Measurements from ENCODE around the gene PLEKHA8. TPM values are rescaled to one million over a fixed set of nuclear protein-coding genes. Genes with fewer than 3 reads are reported as not detected.
A peak's percentile ranks its signal among the peaks of the same experiment; 100 is the strongest.

The PLEKHA8 gene
- total RNA-seq, 1 donor from 2014 or later: 24.7 TPM

GRCh38 chr7:30104157-30104556 is 75.9 kb downstream of the PLEKHA8 start:
- DNase-seq (ENCODE audit: low read depth): no peak

DNA sequence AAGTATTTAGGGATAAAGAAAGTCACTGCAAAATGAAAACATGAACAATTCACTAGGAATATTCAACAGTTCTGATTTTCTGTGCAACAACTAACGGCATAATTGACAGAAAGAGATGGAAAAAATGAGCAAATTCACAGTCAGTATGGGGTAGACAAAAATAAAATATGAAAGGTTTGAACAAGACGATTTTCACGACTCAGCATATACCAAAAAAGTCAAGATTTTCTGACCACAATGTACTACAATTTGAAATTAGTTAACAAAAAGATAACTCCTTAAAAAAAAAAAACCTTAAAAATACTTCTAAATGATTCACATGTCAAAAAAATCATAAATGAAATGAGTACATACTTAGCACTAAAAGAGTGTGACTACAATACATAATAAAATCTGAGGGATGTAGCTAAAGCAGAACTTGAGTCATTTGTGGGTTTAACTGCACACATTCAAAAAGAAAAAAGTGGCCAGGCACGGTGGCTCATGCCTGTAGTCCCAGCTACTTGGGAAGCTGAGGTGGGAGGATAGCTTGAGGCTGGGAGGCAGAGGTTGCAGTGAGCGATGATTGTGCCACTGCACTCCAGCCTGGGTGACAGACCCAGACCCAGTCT is 84.0 kb downstream of the PLEKHA8 start:
- DNase-seq (ENCODE audit: low read depth): no peak

GRCh38 chr7:30113144-30113543 is 84.9 kb downstream of the PLEKHA8 start:
- DNase-seq (ENCODE audit: low read depth): no peak

- DNase-seq (ENCODE audit: low read depth): no peak
Observed at GRCh38 chr7:30114536-30115238, 86.5 kb downstream of the PLEKHA8 start.

DNA sequence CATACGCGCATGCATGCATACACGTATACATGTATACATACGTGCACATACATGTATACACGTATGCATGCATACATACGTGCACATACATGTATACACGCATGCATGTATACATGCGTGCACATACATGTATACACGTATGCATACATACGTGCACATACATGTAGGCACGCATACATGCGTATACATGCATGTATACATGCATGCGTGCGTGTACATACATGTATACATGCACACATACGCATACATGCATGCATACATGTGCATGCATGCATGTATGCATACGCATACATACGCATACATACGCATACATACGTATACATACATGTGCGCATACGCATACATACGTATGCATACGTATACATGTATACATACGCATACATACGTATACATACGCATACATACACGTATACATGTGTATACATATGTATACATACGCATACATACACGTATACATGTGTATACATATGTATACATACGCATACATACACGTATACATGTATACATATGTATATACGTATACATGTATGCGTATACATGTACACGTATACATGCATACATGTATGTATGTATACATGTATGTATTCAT is 87.6 kb downstream of the PLEKHA8 start:
- DNase-seq (ENCODE audit: low read depth): no peak

GRCh38 chr7:30116771-30117170 is 88.6 kb downstream of the PLEKHA8 start:
- no peak for DNase-seq (ENCODE audit: low read depth)

- DNase-seq (ENCODE audit: low read depth): no peak
Observed at GRCh38 chr7:30117896-30118295, 89.7 kb downstream of the PLEKHA8 start.

GRCh38 chr7:30119890-30120577 is 91.8 kb downstream of the PLEKHA8 start:
- DNase-seq (ENCODE audit: low read depth): no peak

DNA sequence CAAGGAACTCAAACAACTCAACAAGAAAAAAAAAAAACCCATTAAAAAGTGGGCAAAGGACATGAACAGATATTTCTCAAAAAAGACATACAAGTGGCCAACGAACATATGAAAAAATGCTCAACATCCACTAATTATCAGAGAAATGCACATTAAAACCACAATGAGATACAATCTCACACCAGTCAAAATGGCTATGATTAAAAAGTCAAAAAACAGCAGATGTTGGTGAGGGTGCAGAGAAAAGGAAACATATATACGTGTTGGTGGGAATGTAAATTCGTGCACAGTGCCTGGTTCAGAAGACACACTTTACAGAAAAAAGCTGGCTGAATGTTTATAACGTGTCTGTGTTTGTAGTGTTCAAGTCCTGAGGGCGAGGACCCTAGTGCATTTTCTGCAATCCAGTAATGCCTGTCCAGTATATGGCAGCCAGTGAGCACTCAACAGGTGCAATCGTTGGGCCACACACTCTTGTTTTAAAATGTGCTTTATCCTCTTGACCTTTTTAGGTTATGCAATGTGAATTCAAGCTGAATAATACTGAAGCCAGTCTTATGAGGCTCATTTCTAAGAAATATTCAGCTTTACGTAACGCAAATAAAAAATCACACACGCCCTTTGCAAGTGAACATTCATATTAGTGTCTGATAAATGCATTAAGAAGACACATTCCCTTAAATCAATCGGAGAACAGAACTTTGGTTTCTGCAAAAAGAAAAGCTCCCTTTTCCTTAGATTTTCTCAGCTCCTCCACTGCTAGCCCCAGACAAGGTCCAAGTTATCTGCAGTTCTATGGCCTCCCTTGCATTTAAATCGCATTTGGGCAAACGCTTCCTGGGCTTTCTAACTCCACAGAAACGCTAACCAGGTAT is 105.8 kb downstream of the PLEKHA8 start:
- no peak for DNase-seq (ENCODE audit: low read depth)

- DNase-seq (ENCODE audit: low read depth): peak; percentile 48
Observed at GRCh38 chr7:30134611-30135300, 106.5 kb downstream of the PLEKHA8 start, which contains the start of gene MTURN. MTURN (plus strand) TSS chr7:30134986; CDS start chr7:30135137, 151 bp downstream.

- DNase-seq (ENCODE audit: low read depth): no peak
Observed at GRCh38 chr7:30135301-30136116, 107.3 kb downstream of the PLEKHA8 start.

DNA sequence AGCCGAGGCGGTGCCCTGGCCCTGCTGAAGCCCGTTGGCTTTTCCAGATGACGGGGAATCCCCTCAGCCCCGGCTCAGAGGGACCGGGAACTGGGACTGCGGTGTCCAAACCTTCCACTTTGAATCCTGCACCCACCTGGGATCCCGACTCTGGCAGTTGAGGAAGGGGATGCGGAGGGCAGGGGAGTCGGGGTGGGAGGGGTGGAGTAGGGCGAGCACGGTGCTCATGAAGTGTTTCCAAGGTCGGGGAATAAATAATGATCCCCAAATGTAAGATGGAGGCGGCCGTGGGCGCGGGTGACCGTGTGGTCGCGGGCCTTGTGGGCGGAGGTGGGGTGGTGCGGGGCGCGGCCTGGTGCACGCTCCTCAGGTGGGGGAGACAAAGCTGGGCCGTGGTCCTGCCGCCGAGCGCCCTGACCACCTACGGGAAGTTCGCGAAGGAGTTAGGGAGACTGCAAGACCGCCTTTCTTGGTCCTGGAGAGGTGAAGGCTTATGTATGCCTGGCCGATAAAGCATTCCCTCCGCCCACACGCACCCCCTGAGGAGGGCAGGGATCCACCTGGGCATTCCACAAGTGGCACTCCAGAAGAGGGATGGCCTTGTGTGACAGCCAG is 108.0 kb downstream of the PLEKHA8 start:
- no peak for DNase-seq (ENCODE audit: low read depth)

GRCh38 chr7:30136743-30137485 is 108.7 kb downstream of the PLEKHA8 start:
- DNase-seq (ENCODE audit: low read depth): no peak

GRCh38 chr7:30139836-30140384 is 111.7 kb downstream of the PLEKHA8 start:
- DNase-seq (ENCODE audit: low read depth): no peak

DNA sequence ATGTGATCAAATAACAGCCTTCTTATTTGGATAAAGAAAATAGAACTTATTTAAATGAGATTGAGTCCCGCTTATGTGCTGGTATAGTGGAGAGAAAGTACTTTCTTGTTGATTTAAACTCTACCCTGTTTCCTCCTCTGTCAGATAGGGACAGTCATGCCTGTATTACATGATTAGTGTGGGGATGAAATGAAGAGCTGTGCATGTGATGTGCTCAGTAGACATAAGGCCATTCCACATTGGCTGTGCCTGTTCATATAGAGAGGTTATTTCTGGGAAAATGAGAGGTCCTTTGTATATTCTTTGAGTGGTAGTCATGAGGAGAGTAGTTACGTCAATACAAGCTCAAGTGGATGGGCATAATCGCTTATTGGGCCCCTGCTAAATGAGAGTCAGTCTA is 112.2 kb downstream of the PLEKHA8 start:
- DNase-seq (ENCODE audit: low read depth): no peak

DNA sequence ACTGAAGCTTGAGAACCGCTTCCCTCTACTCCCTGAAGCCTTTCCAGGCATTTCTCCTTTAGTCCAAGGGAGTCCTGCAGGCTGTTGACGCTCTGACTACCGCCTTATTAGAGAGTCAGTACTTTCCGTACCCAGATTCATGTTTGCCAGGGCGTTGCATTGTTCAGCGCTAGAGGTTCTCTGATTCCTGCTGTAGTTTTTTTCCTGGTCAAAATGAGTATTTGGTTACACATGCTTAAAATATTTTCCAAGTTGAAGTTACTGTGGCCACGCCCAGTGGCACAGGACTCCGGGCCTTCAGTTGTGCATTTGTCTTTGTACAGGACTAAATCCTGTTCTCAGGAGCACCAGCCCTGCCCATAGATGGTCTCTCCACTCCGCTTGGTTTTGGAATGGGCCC is 114.5 kb downstream of the PLEKHA8 start:
- DNase-seq (ENCODE audit: low read depth): peak; percentile 95

DNA sequence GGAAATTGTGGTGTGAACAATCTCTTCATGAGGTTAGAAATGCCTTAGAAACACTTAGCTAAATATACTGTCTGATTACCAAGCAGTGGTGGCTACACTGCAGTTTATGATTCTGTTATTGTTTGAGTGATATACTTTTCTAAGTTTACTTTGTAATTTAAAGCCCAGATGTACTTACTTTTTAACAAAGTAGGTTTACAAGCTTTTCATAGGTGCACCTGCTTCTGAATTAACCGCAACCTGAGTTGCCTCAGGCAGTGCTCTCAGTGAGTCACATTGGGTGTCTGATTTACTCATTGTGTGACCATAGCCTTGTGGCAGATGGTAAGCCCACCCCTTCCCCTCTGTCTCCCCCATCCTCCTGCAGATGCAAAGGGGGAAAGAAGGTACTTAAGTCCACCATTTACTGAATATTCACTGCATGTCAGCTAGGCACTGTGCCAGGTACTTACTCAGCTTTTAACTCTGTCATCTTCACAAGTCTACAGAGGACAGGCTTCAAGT is 115.6 kb downstream of the PLEKHA8 start:
- peak; percentile 87 for DNase-seq (ENCODE audit: low read depth)

DNA sequence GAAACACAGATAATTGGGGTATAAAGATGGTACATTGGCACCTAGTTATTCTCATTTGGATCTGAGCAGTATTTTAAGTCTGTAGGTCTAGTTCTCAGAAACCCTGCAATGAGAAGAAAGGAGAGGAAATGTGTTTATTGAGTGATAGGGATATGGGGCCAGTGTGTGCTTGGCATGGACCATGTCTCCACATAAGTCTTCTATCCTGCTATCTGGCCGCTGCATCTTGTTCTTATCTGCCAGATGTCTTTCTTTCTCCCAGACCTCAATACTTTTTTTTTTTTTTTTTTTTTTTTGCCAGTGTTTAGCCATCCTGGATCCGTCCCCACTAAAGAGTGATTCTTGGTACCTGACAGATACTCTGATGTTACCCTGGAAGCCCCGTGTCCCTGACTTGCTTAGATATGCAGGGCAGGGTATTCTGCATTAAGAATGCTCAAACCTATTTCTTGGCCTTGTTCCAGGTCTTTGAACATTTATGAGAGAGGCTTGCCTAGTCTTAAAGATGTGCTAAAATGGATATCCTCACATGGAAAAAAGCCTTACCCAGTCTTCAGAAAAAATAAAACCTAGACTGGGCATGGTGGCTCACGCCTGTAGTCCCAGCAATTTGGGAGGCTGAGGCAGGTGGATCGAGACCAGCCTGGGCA is 116.6 kb downstream of the PLEKHA8 start:
- DNase-seq (ENCODE audit: low read depth): no peak
